HG03354 (cell line): ENCODE results near the gene PTPRG.

Experiments used
- ATAC-seq: cut with Tn5 transposase; IDR thresholded peaks from one replicate; pipeline ENCODE4 v1.9.1; 2021; ENCODE audit warnings: mild to moderate bottlenecking; ENCODE audit not compliant: unreplicated experiment, poor library complexity, severe bottlenecking

The PTPRG gene

GRCh38 chr3:61828880-61829721 lies 267.7 kb downstream of the PTPRG start:
- ATAC-seq: no peak

GRCh38 chr3:61829722-61830350 lies 268.5 kb downstream of the PTPRG start:
- no peak for ATAC-seq

GRCh38 chr3:61831973-61832372 lies 270.6 kb downstream of the PTPRG start:
- no peak for ATAC-seq

- ATAC-seq: no peak
These were observed 271.2 kb downstream of the PTPRG start for GRCh38 chr3:61832375-61833229.

GRCh38 chr3:61839256-61839655 lies 277.9 kb downstream of the PTPRG start:
- no peak for ATAC-seq

- ATAC-seq: no peak
These were observed 279.9 kb downstream of the PTPRG start for GRCh38 chr3:61841111-61841845.

GRCh38 chr3:61841988-61842387 lies 280.6 kb downstream of the PTPRG start:
- ATAC-seq: no peak

GRCh38 chr3:61844346-61844745 lies 283.0 kb downstream of the PTPRG start:
- no peak for ATAC-seq

- no peak for ATAC-seq
These were observed 285.1 kb downstream of the PTPRG start for GRCh38 chr3:61846488-61846887.

- no peak for ATAC-seq
These were observed 286.6 kb downstream of the PTPRG start for GRCh38 chr3:61847784-61848462.

GRCh38 chr3:61848885-61849284 lies 287.5 kb downstream of the PTPRG start:
- ATAC-seq: no peak

- ATAC-seq: no peak
These were observed 292.5 kb downstream of the PTPRG start for GRCh38 chr3:61853912-61854311.

GRCh38 chr3:61855211-61855610 lies 293.8 kb downstream of the PTPRG start:
- ATAC-seq: no peak

GRCh38 chr3:61857297-61857696 lies 295.9 kb downstream of the PTPRG start:
- no peak for ATAC-seq

- no peak for ATAC-seq
These were observed 296.7 kb downstream of the PTPRG start for GRCh38 chr3:61858054-61858453.

- ATAC-seq: no peak
These were observed 300.0 kb downstream of the PTPRG start for GRCh38 chr3:61861410-61861809.

GRCh38 chr3:61862614-61863289 lies 301.4 kb downstream of the PTPRG start:
- ATAC-seq: no peak

GRCh38 chr3:61863579-61863978 lies 302.2 kb downstream of the PTPRG start:
- ATAC-seq: no peak

- no peak for ATAC-seq
These were observed 303.5 kb downstream of the PTPRG start for GRCh38 chr3:61864886-61865285.
